Measurements from ENCODE around the gene NCEH1. TPM values are rescaled to one million over a fixed set of nuclear protein-coding genes. Genes with fewer than 3 reads are reported as not detected.

NCEH1 gene
- total and polyA plus RNA-seq, 2 of the 13 experiments (the other 11 are each of a cell fraction or from before 2014, with no cell fraction given) = 12.9 to 21.4 TPM

GRCh38 chr3:172697558-172697957, 13.3 kb downstream of the NCEH1 start (continued):
- TF ChIP-seq, protein P1, sequence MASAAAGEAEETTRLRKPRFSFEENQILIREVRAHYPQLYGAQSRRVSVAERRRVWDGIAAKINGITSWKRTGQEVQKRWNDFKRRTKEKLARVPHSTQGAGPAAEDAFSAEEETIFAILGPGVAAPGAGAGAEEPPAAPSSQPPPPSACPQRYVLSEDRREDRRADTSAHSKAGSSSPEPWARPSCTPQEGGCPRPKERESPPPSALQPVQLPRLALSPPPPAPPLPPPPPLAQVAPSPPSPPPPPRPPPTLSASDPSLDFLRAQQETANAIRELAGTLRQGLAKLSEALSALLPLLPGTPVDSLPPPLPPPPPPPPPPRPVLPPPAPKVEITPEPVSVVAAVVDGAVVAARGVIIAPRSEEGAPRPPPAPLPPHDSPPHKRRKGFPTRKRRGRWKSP (CRISPR knock-in tag; IDR thresholded peaks at IDR 0.05) = no peak
- TF ChIP-seq HDAC1 (CRISPR knock-in tag; IDR thresholded peaks at IDR 0.05) = 0 out of 2 replicates have a peak, but pooled peaks have one; percentile 27
- 0 out of 2 replicates have a peak, but pooled peaks have one; percentile 42 for TF ChIP-seq RCOR2 (CRISPR knock-in tag; IDR thresholded peaks at IDR 0.05)
- peak; percentile 87 for TF ChIP-seq PPARG (CRISPR knock-in tag; conservative IDR thresholded peaks at IDR 0.05)
- TF ChIP-seq, protein P2, sequence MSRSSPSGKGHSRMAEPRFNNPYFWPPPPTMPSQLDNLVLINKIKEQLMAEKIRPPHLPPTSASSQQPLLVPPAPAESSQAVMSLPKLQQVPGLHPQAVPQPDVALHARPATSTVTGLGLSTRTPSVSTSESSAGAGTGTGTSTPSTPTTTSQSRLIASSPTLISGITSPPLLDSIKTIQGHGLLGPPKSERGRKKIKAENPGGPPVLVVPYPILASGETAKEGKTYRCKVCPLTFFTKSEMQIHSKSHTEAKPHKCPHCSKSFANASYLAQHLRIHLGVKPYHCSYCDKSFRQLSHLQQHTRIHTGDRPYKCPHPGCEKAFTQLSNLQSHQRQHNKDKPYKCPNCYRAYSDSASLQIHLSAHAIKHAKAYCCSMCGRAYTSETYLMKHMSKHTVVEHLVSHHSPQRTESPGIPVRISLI (CRISPR knock-in tag; IDR thresholded peaks at IDR 0.05; ENCODE audit: borderline replicate concordance) = peak; percentile 53; the same call in 1 of the 2 replicates
- TF ChIP-seq HNF4A (CRISPR knock-in tag; IDR thresholded peaks at IDR 0.05) = peak; percentile 78
- peak; percentile 40; the same call in 1 of the 2 replicates for TF ChIP-seq RARA (CRISPR knock-in tag; IDR thresholded peaks at IDR 0.05)
- TF ChIP-seq CREM (IDR thresholded peaks at IDR 0.05) = 0 out of 2 replicates have a peak, but pooled peaks have one; percentile 22
- no peak for TF ChIP-seq CREM (CRISPR knock-in tag; IDR thresholded peaks at IDR 0.05)
- TF ChIP-seq TBX2 (CRISPR knock-in tag; IDR thresholded peaks at IDR 0.05; ENCODE audit: borderline replicate concordance) = peak; percentile 58
- 0 out of 2 replicates have a peak, but pooled peaks have one; percentile 26 for TF ChIP-seq ZNF710 (CRISPR knock-in tag; IDR thresholded peaks at IDR 0.05; ENCODE audit: borderline replicate concordance)
- 0 out of 2 replicates have a peak, but pooled peaks have one; percentile 15 for TF ChIP-seq BCL6 (CRISPR knock-in tag; IDR thresholded peaks at IDR 0.05)
- TF ChIP-seq SOX13 (IDR thresholded peaks at IDR 0.05) = no peak
- TF ChIP-seq SOX13 (CRISPR knock-in tag; conservative IDR thresholded peaks at IDR 0.05 in 1 of 2, IDR thresholded peaks at IDR 0.05 in 1 of 2) = peak in 1 of 2 experiments; percentile 66; a peak in 2 of 4 replicates
- TF ChIP-seq HMG20A (CRISPR knock-in tag; IDR thresholded peaks at IDR 0.05; ENCODE audit: borderline replicate concordance) = peak; percentile 27; the same call in 1 of the 2 replicates
